GM20431 (cell line): ENCODE data around the gene PDCD1.
"Not testable (repeated sequence)": the region's sequence is repeated elsewhere in the genome, so short reads cannot be mapped to it uniquely, and the experiment has no call there.

Experiments used
- in situ Hi-C: fragments of 300-500 bp; cut with MseI, MboI; formaldehyde crosslinking; loops from one replicate; pipeline ENCODE4 v1.15.0; 2020; ENCODE audit warnings: low sequenced_read_pairs; ENCODE audit not compliant: unreplicated experiment

PDCD1 gene

GRCh38 chr2:241858206-241859016, at the start of gene PDCD1:
PDCD1 (minus strand) TSS chr2:241858894; CDS start chr2:241858838, 56 bp downstream.
- in situ Hi-C loops: no loop called here

GRCh38 chr2:241907831-241908230, 49.1 kb upstream of the PDCD1 start:
- in situ Hi-C loops: not testable (repeated sequence)

GRCh38 chr2:241906826-241907570, 48.3 kb upstream of the PDCD1 start:
- in situ Hi-C loops: no loop called here

GRCh38 chr2:241906378-241906770, 47.7 kb upstream of the PDCD1 start:
- in situ Hi-C loops: not testable (repeated sequence)

- in situ Hi-C loops: no loop called here
Observed at GRCh38 chr2:241905716-241906377, 47.2 kb upstream of the PDCD1 start.

GRCh38 chr2:241904791-241905710, 46.4 kb upstream of the PDCD1 start:
- in situ Hi-C loops: no loop called here

- in situ Hi-C loops: no loop called here
Observed at GRCh38 chr2:241904011-241904718, 45.5 kb upstream of the PDCD1 start.

- in situ Hi-C loops: no loop called here
Observed at GRCh38 chr2:241903121-241904010, 44.7 kb upstream of the PDCD1 start.

- in situ Hi-C loops: no loop called here
Observed at GRCh38 chr2:241902357-241902991, 43.8 kb upstream of the PDCD1 start.

GRCh38 chr2:241901500-241902351, 43.0 kb upstream of the PDCD1 start:
- in situ Hi-C loops: no loop called here

GRCh38 chr2:241901018-241901380, 42.3 kb upstream of the PDCD1 start:
- in situ Hi-C loops: no loop called here

- in situ Hi-C loops: no loop called here
Observed at GRCh38 chr2:241900251-241901017, 41.7 kb upstream of the PDCD1 start.

- in situ Hi-C loops: no loop called here
Observed at GRCh38 chr2:241898463-241899270, 40.0 kb upstream of the PDCD1 start.

GRCh38 chr2:241897231-241897916, 38.7 kb upstream of the PDCD1 start:
- in situ Hi-C loops: no loop called here

- in situ Hi-C loops: no loop called here
Observed at GRCh38 chr2:241896746-241897201, 38.1 kb upstream of the PDCD1 start.
